Right atrium auricular region (tissue), 2 donors: ENCODE results near the gene GMPR2. TPM values are rescaled to one million over a fixed set of nuclear protein-coding genes. Genes with fewer than 3 reads are reported as not detected.

Source experiments
- DNase-seq: peaks from one replicate; pipeline ENCODE4 v3.0.0-alpha.2; 2019; ENCODE audit warnings: low spot score
- H3K27ac ChIP-seq, 2 donors: fragments of 200-600 bp; sonication (generic); 1 replicate in 1 of 2; 2 replicates in 1 of 2; pipeline ENCODE4 v1.5.1; 2016 to 2019
- H3K27me3 ChIP-seq, 2 donors: fragments of 200-600 bp; sonication (generic); one replicate each; pipeline versions ENCODE4 v1.5.1 to v1.6.0; 2017 to 2019
- H3K36me3 ChIP-seq: fragments of 200-600 bp; sonication (generic); one replicate; pipeline ENCODE4 v1.5.1; 2016
- H3K4me1 ChIP-seq, 2 donors: fragments of 200-600 bp; sonication (generic); one replicate each; pipeline versions ENCODE4 v1.5.1 to v1.6.0; 2017 to 2019
- H3K4me3 ChIP-seq, 2 donors: fragments of 200-600 bp; sonication (generic); 1 replicate in 1 of 2; 2 replicates in 1 of 2; pipeline ENCODE4 v1.5.1; 2017 to 2019; ENCODE audit warnings: mild to moderate bottlenecking in 1 of 2, moderate library complexity in 1 of 2
- H3K9me3 ChIP-seq, 2 donors: fragments of 200-600 bp; sonication (generic); one replicate each; pipeline ENCODE4 v1.5.1; 2019
- CTCF ChIP-seq, 2 donors: fragments of 200-600 bp; sonication (generic); IDR thresholded peaks; one replicate each; pipeline ENCODE4 v1.5.1; 2019; ENCODE audit warnings: antibody characterized with exemption in 2 of 2
- total RNA-seq, 2 donors: library from RNA; depleted of rRNA; stranded (reverse); fragments of >200 nt; gene quantifications; one replicate each; pipeline ENCODE4 v1.1.0, GENCODE V29; 2016

The GMPR2 gene
- total RNA-seq = 10 to 100 TPM; 28.1 to 31.7 TPM

DNA sequence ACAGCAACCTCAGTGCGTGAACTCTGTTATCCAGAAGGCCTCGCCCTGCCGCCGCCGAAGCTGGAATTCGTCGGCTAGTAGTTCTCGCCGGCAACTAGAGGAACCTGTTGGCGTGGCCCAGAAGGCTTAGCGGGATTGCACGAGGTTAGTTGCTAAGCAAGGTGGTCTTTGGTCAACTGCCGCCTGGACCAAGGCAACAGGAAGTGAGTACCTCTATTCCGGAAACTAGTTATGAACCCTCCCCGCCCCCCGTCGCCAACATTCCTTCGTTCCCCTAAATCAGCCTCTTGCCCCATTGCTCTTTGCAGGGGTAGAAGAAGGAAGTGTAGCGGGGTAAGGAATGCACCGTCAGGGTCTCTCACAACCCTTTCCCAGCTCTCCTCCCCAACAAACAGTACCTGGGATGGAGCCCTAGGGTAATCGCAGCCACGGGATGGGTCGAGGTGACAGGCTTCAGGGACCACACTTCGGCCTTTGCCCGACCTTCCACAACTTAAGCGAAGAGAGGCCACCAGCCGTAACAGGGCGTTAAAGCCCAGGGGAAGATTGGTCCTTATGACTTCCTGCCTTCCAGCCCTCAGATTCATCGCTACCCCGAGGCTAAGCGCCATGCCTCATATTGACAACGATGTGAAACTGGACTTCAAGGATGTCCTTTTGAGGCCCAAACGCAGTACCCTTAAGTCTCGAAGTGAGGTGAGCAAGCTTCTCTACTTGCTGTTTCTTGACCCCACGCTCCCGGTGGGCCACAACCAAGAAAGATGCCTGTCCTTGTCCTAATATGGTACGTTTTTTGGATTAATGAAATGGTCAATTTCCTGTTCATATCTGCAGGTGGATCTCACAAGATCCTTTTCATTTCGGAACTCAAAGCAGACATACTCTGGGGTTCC, at the start of gene GMPR2:
Gene GMPR2 (plus strand): TSS at position 285 of the 893 bp plus-strand sequence. CDS start 325 bp downstream, at position 610.
- TF ChIP-seq CTCF (IDR thresholded peaks at IDR 0.05) = no peak
- peak within 1 kb of the TSS; percentile 86 to 92 for H3K27ac ChIP-seq
- peaks cover 29% of the 10 kb centered on the region for H3K36me3 ChIP-seq
- no peaks in the 10 kb centered on the region for H3K9me3 ChIP-seq
- peak within 1 kb of the TSS; percentile 86 to 95 for H3K4me3 ChIP-seq
- peaks cover 0 to 28% of the 10 kb centered on the region in 2 donors for H3K4me1 ChIP-seq
- DNase-seq = no peak
- no peaks in the 10 kb centered on the region for H3K27me3 ChIP-seq

GRCh38 chr14:24183014-24183481, 49.7 kb upstream of the GMPR2 start:
- no peak for DNase-seq
- Histone ChIP-seq H3K27me3 (no peaks in the 10 kb centered on the region), H3K36me3 (peaks cover 39% of the 10 kb centered on the region), H3K27ac (no peak overlapping the region), H3K4me3 (no peak overlapping the region), H3K9me3 (no peaks in the 10 kb centered on the region), H3K4me1 (peaks cover 0 to 18% of the 10 kb centered on the region in 2 donors)
- no peak for TF ChIP-seq CTCF (IDR thresholded peaks at IDR 0.05)

- Histone ChIP-seq H3K36me3 (peaks cover 39% of the 10 kb centered on the region), H3K4me1 (peaks cover 0 to 26% of the 10 kb centered on the region in 2 donors), H3K9me3 (no peaks in the 10 kb centered on the region), H3K27ac (no peak overlapping the region), H3K27me3 (no peaks in the 10 kb centered on the region), H3K4me3 (no peak overlapping the region)
- TF ChIP-seq CTCF (IDR thresholded peaks at IDR 0.05) = no peak
- no peak for DNase-seq
Measured at GRCh38 chr14:24184104-24184970, 48.4 kb upstream of the GMPR2 start.

GRCh38 chr14:24185026-24185425, 47.7 kb upstream of the GMPR2 start:
- Histone ChIP-seq H3K27me3 (no peaks in the 10 kb centered on the region), H3K27ac (no peak overlapping the region), H3K4me1 (peaks cover 0 to 20% of the 10 kb centered on the region in 2 donors), H3K9me3 (no peaks in the 10 kb centered on the region), H3K4me3 (no peak overlapping the region), H3K36me3 (peaks cover 39% of the 10 kb centered on the region)
- no peak for DNase-seq
- TF ChIP-seq CTCF (IDR thresholded peaks at IDR 0.05) = no peak

GRCh38 chr14:24185741-24186140, 47.0 kb upstream of the GMPR2 start:
- Histone ChIP-seq H3K27ac (no peak overlapping the region), H3K27me3 (no peaks in the 10 kb centered on the region), H3K4me3 (no peak overlapping the region), H3K36me3 (peaks cover 39% of the 10 kb centered on the region), H3K9me3 (no peaks in the 10 kb centered on the region), H3K4me1 (peaks cover 0 to 19% of the 10 kb centered on the region in 2 donors)
- no peak for DNase-seq
- TF ChIP-seq CTCF (IDR thresholded peaks at IDR 0.05) = no peak
